H7 (cell line): ENCODE measurements around the gene IL32. TPM values are rescaled to one million over a fixed set of nuclear protein-coding genes. Genes with fewer than 3 reads are reported as not detected.
A peak's percentile ranks its signal among the peaks of the same experiment; 100 is the strongest.
"Not testable (repeated sequence)": the region's sequence is repeated elsewhere in the genome, so short reads cannot be mapped to it uniquely, and the experiment has no call there.

Experiments used
- DNase-seq: peaks from one replicate; pipeline ENCODE4 v3.0.0; 2012
- H3K27me3 ChIP-seq: 2 replicates; pipeline ENCODE4 v1.6.0; 2011; ENCODE audit warnings: mild to moderate bottlenecking, low read length; ENCODE audit not compliant: control insufficient read depth, insufficient read depth
- H3K36me3 ChIP-seq: replicated peaks from 2 replicates; pipeline ENCODE4 v1.5.1; 2011; ENCODE audit warnings: low read length; ENCODE audit not compliant: control insufficient read depth, insufficient read depth
- H3K4me3 ChIP-seq: 2 replicates; pipeline ENCODE4 v1.5.1; 2011; ENCODE audit warnings: low read depth, mild to moderate bottlenecking, control low read depth, low read length, moderate library complexity; ENCODE audit not compliant: insufficient read depth
- total RNA-seq: library from RNA; depleted of rRNA; stranded (reverse); fragments of >200 nt; shearing (Covaris generic); gene quantifications from 2 replicates; pipeline ENCODE4 v1.2.3, GENCODE V29; 2014

The IL32 gene
- total RNA-seq, 1 experiment from 2014 or later: 9.9 TPM

- H3K4me3 ChIP-seq, H3K36me3 ChIP-seq, DNase-seq, H3K27me3 ChIP-seq: not testable (repeated sequence)
Measured at GRCh38 chr16:3083408-3083807, 18.0 kb downstream of the IL32 start.

- Histone ChIP-seq H3K27me3 (no peaks in the 10 kb centered on the region), H3K4me3 (no peak overlapping the region), H3K36me3 (peaks cover 9% of the 10 kb centered on the region)
- DNase-seq: no peak
Measured at GRCh38 chr16:3084491-3084890, 19.1 kb downstream of the IL32 start.

GRCh38 chr16:3084969-3085670, 19.7 kb downstream of the IL32 start:
- DNase-seq: no peak
- Histone ChIP-seq H3K27me3 (no peaks in the 10 kb centered on the region), H3K36me3 (peaks cover 10% of the 10 kb centered on the region), H3K4me3 (no peak overlapping the region)

- DNase-seq: no peak
- H3K27me3 ChIP-seq: no peaks in the 10 kb centered on the region
- peaks cover 12% of the 10 kb centered on the region for H3K36me3 ChIP-seq
- H3K4me3 ChIP-seq: no peak overlapping the region
Measured at GRCh38 chr16:3085868-3086595, 20.6 kb downstream of the IL32 start.

GRCh38 chr16:3086596-3087242, 21.3 kb downstream of the IL32 start:
- DNase-seq: peak; percentile 59
- Histone ChIP-seq H3K36me3 (peaks cover 19% of the 10 kb centered on the region), H3K27me3 (no peaks in the 10 kb centered on the region), H3K4me3 (no peak overlapping the region)

- Histone ChIP-seq H3K27me3 (no peaks in the 10 kb centered on the region), H3K4me3 (no peak overlapping the region), H3K36me3 (peaks cover 23% of the 10 kb centered on the region)
- DNase-seq: peak; percentile 74
Measured at GRCh38 chr16:3087243-3088235, 22.1 kb downstream of the IL32 start.

- H3K36me3 ChIP-seq: peaks cover 25% of the 10 kb centered on the region
- H3K27me3 ChIP-seq: no peaks in the 10 kb centered on the region
- no peak overlapping the region for H3K4me3 ChIP-seq
- DNase-seq: peak; percentile 18
Measured at GRCh38 chr16:3088450-3088849, 23.0 kb downstream of the IL32 start.

- peak; percentile 43 for DNase-seq
- Histone ChIP-seq H3K36me3 (peaks cover 27% of the 10 kb centered on the region), H3K4me3 (no peak overlapping the region), H3K27me3 (no peaks in the 10 kb centered on the region)
Measured at GRCh38 chr16:3088925-3089716, 23.7 kb downstream of the IL32 start.

- Histone ChIP-seq H3K27me3 (no peaks in the 10 kb centered on the region), H3K36me3 (peaks cover 27% of the 10 kb centered on the region), H3K4me3 (no peak overlapping the region)
- DNase-seq: peak; percentile 54
Measured at GRCh38 chr16:3089717-3090592, 24.5 kb downstream of the IL32 start.

- no peak for DNase-seq
- H3K36me3 ChIP-seq: peaks cover 31% of the 10 kb centered on the region
- H3K27me3 ChIP-seq: no peaks in the 10 kb centered on the region
- no peak overlapping the region for H3K4me3 ChIP-seq
Measured at GRCh38 chr16:3091551-3091950, 26.1 kb downstream of the IL32 start.

GRCh38 chr16:3092501-3092941, 27.1 kb downstream of the IL32 start:
- H3K4me3 ChIP-seq: no peak overlapping the region
- H3K36me3 ChIP-seq: peaks cover 31% of the 10 kb centered on the region
- no peaks in the 10 kb centered on the region for H3K27me3 ChIP-seq
- peak; percentile 54 for DNase-seq

- Histone ChIP-seq H3K36me3 (peaks cover 22% of the 10 kb centered on the region), H3K4me3 (no peak overlapping the region), H3K27me3 (no peaks in the 10 kb centered on the region)
- DNase-seq: peak; percentile 88
Measured at GRCh38 chr16:3094289-3095027, 29.0 kb downstream of the IL32 start.
